Stimulated activated CD4-positive, alpha-beta T cell treated with anti-CD3 and anti-CD28 coated beads, Interleukin-12 subunit alpha, Interleukin-12 subunit beta, amount 100 ng/mL, for 4 hours (primary cell): Measurements from ENCODE around the gene APH1B.

ENCODE experiments used
- DNase-seq: peaks from one replicate; pipeline ENCODE4 v3.0.0-alpha.2; 2020

Gene APH1B

GRCh38 chr15:63254991-63255390 is 22.4 kb upstream of the APH1B start:
- no peak for DNase-seq

- DNase-seq, result no peak
These were observed 21.9 kb upstream of the APH1B start for GRCh38 chr15:63255489-63255990.

- no peak for DNase-seq
These were observed 20.8 kb upstream of the APH1B start for GRCh38 chr15:63256433-63257274.

- DNase-seq, result no peak
These were observed 18.7 kb upstream of the APH1B start for GRCh38 chr15:63258658-63259057.

GRCh38 chr15:63260791-63261190 is 16.6 kb upstream of the APH1B start:
- DNase-seq, result no peak

- DNase-seq, result no peak
These were observed 16.1 kb upstream of the APH1B start for GRCh38 chr15:63261311-63261710.

- DNase-seq, result no peak
These were observed 13.9 kb upstream of the APH1B start for GRCh38 chr15:63263519-63263918.

- no peak for DNase-seq
These were observed 12.6 kb upstream of the APH1B start for GRCh38 chr15:63264688-63265293.

- no peak for DNase-seq
These were observed 3.0 kb upstream of the APH1B start for GRCh38 chr15:63274427-63274826.

GRCh38 chr15:63276342-63277037 is 915 bp upstream of the APH1B start:
- no peak for DNase-seq

GRCh38 chr15:63277893-63278456 is 570 bp downstream of the APH1B start:
- DNase-seq, result no peak

- no peak for DNase-seq
These were observed 5.7 kb downstream of the APH1B start for GRCh38 chr15:63283126-63283525.

GRCh38 chr15:63284335-63284734 is 6.9 kb downstream of the APH1B start:
- no peak for DNase-seq

- DNase-seq, result no peak
These were observed 9.7 kb downstream of the APH1B start for GRCh38 chr15:63287109-63287508.

- DNase-seq, result no peak
These were observed 10.9 kb downstream of the APH1B start for GRCh38 chr15:63288342-63288741.

- DNase-seq, result no peak
These were observed 11.5 kb downstream of the APH1B start for GRCh38 chr15:63288778-63289378.

GRCh38 chr15:63291507-63291906 is 14.1 kb downstream of the APH1B start:
- DNase-seq, result no peak

GRCh38 chr15:63292241-63292640 is 14.8 kb downstream of the APH1B start:
- DNase-seq, result no peak

GRCh38 chr15:63292771-63293170 is 15.4 kb downstream of the APH1B start:
- DNase-seq, result no peak

GRCh38 chr15:63294359-63294758 is 17.0 kb downstream of the APH1B start:
- DNase-seq, result no peak

GRCh38 chr15:63295341-63295740 is 17.9 kb downstream of the APH1B start:
- DNase-seq, result no peak

- no peak for DNase-seq
These were observed 18.8 kb downstream of the APH1B start for GRCh38 chr15:63296195-63296594.
